ENCODE results near the gene MRPS27. TPM values are rescaled to one million over a fixed set of nuclear protein-coding genes. Genes with fewer than 3 reads are reported as not detected.

The MRPS27 gene
- total and polyA plus RNA-seq, 9 of the 15 experiments (the other 6 are each of a cell fraction or from before 2014, with no cell fraction given), result 73.6 to 144 (median 106) TPM

- TF ChIP-seq ZNF586 (CRISPR knock-in tag; conservative IDR thresholded peaks at IDR 0.05), result peak; percentile 92
- no peak for TF ChIP-seq ZNF431 (CRISPR knock-in tag; IDR thresholded peaks at IDR 0.05)
- TF ChIP-seq, protein P1, sequence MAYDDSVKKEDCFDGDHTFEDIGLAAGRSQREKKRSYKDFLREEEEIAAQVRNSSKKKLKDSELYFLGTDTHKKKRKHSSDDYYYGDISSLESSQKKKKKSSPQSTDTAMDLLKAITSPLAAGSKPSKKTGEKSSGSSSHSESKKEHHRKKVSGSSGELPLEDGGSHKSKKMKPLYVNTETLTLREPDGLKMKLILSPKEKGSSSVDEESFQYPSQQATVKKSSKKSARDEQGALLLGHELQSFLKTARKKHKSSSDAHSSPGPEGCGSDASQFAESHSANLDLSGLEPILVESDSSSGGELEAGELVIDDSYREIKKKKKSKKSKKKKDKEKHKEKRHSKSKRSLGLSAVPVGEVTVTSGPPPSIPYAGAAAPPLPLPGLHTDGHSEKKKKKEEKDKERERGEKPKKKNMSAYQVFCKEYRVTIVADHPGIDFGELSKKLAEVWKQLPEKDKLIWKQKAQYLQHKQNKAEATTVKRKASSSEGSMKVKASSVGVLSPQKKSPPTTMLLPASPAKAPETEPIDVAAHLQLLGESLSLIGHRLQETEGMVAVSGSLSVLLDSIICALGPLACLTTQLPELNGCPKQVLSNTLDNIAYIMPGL (CRISPR knock-in tag; IDR thresholded peaks at IDR 0.05), result no peak
- TF ChIP-seq CXXC5 (CRISPR knock-in tag; IDR thresholded peaks at IDR 0.05), result peak; percentile 18; the same call in 1 of the 2 replicates
- TF ChIP-seq USF2 (CRISPR knock-in tag; IDR thresholded peaks at IDR 0.05), result no peak
- no peak for TF ChIP-seq SP2 (IDR thresholded peaks at IDR 0.05; ENCODE audit: extremely low read depth, low read depth, low read length, poor library complexity, severe bottlenecking)
- peak; percentile 42; the same call in 1 of the 2 replicates for TF ChIP-seq PML (IDR thresholded peaks at IDR 0.05; ENCODE audit: low read length)
- no peak for TF ChIP-seq SAFB2 (IDR thresholded peaks at IDR 0.05; ENCODE audit: borderline replicate concordance, low read depth, low read length, severe bottlenecking)
- TF ChIP-seq HDAC6 (IDR thresholded peaks at IDR 0.05; ENCODE audit: low read depth, low read length), result no peak
- TF ChIP-seq, protein P2, sequence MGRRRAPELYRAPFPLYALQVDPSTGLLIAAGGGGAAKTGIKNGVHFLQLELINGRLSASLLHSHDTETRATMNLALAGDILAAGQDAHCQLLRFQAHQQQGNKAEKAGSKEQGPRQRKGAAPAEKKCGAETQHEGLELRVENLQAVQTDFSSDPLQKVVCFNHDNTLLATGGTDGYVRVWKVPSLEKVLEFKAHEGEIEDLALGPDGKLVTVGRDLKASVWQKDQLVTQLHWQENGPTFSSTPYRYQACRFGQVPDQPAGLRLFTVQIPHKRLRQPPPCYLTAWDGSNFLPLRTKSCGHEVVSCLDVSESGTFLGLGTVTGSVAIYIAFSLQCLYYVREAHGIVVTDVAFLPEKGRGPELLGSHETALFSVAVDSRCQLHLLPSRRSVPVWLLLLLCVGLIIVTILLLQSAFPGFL (CRISPR knock-in tag; IDR thresholded peaks at IDR 0.05), result no peak
- TF ChIP-seq, protein P3, sequence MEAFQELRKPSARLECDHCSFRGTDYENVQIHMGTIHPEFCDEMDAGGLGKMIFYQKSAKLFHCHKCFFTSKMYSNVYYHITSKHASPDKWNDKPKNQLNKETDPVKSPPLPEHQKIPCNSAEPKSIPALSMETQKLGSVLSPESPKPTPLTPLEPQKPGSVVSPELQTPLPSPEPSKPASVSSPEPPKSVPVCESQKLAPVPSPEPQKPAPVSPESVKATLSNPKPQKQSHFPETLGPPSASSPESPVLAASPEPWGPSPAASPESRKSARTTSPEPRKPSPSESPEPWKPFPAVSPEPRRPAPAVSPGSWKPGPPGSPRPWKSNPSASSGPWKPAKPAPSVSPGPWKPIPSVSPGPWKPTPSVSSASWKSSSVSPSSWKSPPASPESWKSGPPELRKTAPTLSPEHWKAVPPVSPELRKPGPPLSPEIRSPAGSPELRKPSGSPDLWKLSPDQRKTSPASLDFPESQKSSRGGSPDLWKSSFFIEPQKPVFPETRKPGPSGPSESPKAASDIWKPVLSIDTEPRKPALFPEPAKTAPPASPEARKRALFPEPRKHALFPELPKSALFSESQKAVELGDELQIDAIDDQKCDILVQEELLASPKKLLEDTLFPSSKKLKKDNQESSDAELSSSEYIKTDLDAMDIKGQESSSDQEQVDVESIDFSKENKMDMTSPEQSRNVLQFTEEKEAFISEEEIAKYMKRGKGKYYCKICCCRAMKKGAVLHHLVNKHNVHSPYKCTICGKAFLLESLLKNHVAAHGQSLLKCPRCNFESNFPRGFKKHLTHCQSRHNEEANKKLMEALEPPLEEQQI (IDR thresholded peaks at IDR 0.05), result no peak
- no peak for TF ChIP-seq SLC30A9 (CRISPR knock-in tag; IDR thresholded peaks at IDR 0.05)
- no peak for TF ChIP-seq HMGN3 (IDR thresholded peaks at IDR 0.05; ENCODE audit: borderline replicate concordance, extremely low read depth, insufficient read length, low read depth, low read length)
- no peak for TF ChIP-seq CBFA2T2 (conservative IDR thresholded peaks at IDR 0.05)
- TF ChIP-seq FOXP1 (CRISPR knock-in tag; IDR thresholded peaks at IDR 0.05), result no peak
- peak; percentile 69 for TF ChIP-seq POLR2B (IDR thresholded peaks at IDR 0.05; ENCODE audit: low read depth, partially characterized antibody)
Measured at GRCh38 chr5:72281764-72282499, 38.1 kb downstream of the MRPS27 start (continued).
